Esophagus (tissue), 2 donors: Measurements from ENCODE around the gene WDR62. TPM values are rescaled to one million over a fixed set of nuclear protein-coding genes. Genes with fewer than 3 reads are reported as not detected.
A peak's percentile ranks its signal among the peaks of the same experiment; 100 is the strongest.

ENCODE experiments used
- H3K27ac ChIP-seq, 2 donors: one replicate each; pipeline ENCODE4 v1.5.1; 2013; ENCODE audit warnings: low read depth in 2 of 2, mild to moderate bottlenecking in 2 of 2, inconsistent platforms in 1 of 2, low read length in 1 of 2, moderate library complexity in 1 of 2
- H3K27me3 ChIP-seq, 2 donors: one replicate each; pipeline ENCODE4 v1.6.1; 2013; ENCODE audit warnings: low read length in 2 of 2, control low read depth in 1 of 2, mild to moderate bottlenecking in 1 of 2; ENCODE audit not compliant: insufficient read depth in 2 of 2, control insufficient read depth in 1 of 2
- H3K36me3 ChIP-seq, 2 donors: one replicate each; pipeline ENCODE4 v1.6.1; 2013; ENCODE audit warnings: low read length in 1 of 2; ENCODE audit not compliant: control insufficient read depth in 2 of 2, insufficient read depth in 2 of 2
- H3K4me1 ChIP-seq, 2 donors: one replicate each; pipeline ENCODE4 v1.6.1; 2013; ENCODE audit warnings: low read length in 1 of 2; ENCODE audit not compliant: control insufficient read depth in 2 of 2, insufficient read depth in 2 of 2
- H3K4me3 ChIP-seq, 2 donors: one replicate each; pipeline ENCODE4 v1.5.1; 2013; ENCODE audit warnings: low read length in 2 of 2, mild to moderate bottlenecking in 2 of 2, low read depth in 1 of 2, moderate library complexity in 1 of 2
- H3K9me3 ChIP-seq, 2 donors: one replicate each; pipeline ENCODE4 v1.6.1; 2013; ENCODE audit warnings: mild to moderate bottlenecking in 2 of 2, low read depth in 1 of 2, low read length in 1 of 2, moderate library complexity in 1 of 2; ENCODE audit not compliant: control insufficient read depth in 2 of 2, insufficient read depth in 1 of 2
- WGBS, 2 donors: extraction: QIAGEN DNeasy Blood & Tissue Kit; methylation state at CpG; one replicate each; pipeline ENCODE4 v1.1.7; 2013; 5-methylcytosine and 5-hydroxymethylcytosine counted together
- polyA plus RNA-seq, 2 donors: library from polyadenylated mRNA; stranded (reverse); fragments of 200-250 nt; gene quantifications; one replicate each; pipeline ENCODE4 v1.2.3, GENCODE V29; 2013
- donor health status: healthy with polysubstance abuse.
- donor health status: Bipolar disorder and iron deficiency.

The WDR62 gene
- polyA plus RNA-seq, 2 donors: 2.1 to 2.7 TPM

DNA sequence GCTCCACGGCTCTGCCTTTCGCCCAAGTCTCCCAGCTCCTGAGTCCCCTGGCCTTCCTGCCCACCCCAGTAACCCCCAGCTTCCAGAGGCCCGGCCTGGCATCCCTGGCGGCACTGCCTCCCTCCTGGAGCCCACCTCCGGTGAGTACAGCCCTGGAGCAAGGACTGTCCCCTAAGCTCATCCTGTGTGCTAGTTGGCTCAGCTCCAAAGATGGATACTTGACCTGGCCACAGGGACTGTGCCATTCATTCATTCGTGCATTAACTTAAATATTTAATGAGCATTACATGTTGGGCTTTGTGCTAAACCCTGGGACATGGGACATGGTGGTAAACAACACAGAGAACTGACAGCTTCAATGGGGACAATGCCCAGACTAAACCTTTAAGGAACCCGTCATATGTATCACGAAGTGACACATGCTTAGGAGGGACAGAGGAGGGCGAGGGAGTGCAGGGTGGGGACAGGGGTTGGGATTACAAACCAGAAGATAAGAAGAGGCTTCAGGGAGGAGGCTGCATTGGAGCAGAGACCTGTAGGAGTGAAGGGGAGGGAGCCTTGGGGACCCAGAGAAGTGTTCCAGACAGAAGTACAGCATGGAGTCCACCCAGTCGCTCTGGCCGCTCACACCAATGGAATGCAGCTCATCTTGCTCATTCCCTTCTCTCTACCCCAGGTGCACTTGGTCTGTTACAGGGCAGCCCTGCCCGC, 49.3 kb downstream of the WDR62 start:
- WGBS, 2 donors: 85 to 88% methylated on average over 12 of the region's 12 CpGs
- Histone ChIP-seq H3K9me3 (peaks cover 0 to 2% of the 10 kb centered on the region in 2 donors), H3K27me3 (no peaks in the 10 kb centered on the region), H3K4me3 (no peak overlapping the region), H3K36me3 (peaks cover 0 to 4% of the 10 kb centered on the region in 2 donors), H3K4me1 (peaks cover 7 to 22% of the 10 kb centered on the region in 2 donors), H3K27ac (peak overlapping the region in 1 of 2 donors; percentile 5)

- Histone ChIP-seq H3K9me3 (peaks cover 0 to 2% of the 10 kb centered on the region in 2 donors), H3K36me3 (peaks cover 0 to 11% of the 10 kb centered on the region in 2 donors), H3K4me3 (no peak overlapping the region), H3K4me1 (peaks cover 3 to 12% of the 10 kb centered on the region in 2 donors), H3K27me3 (no peaks in the 10 kb centered on the region), H3K27ac (no peak overlapping the region)
- WGBS, 2 donors: 92 to 93% methylated on average over 6 of the region's 6 CpGs
Measured at GRCh38 chr19:36106441-36106840, 51.7 kb downstream of the WDR62 start.

DNA sequence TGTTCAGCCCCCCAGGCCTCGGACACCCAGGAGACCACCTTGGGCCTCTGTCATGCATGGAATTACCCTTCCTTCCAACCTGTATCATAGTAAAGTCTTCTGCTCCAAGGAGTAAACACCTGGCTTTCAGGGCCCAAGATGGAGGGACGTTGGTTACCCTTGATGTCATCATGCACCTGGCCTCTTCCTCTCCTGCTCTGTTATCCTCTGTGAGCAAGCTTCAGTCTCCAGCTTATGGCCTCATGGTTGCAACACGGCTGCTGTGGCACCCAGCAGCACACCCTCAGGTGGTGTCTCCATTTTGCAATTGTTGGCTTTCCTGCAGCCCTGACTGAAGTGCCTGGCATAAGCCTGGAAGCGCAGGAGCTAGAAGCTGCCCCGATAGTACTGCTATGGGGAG, 52.3 kb downstream of the WDR62 start:
- H3K4me3 ChIP-seq: no peak overlapping the region
- peaks cover 0 to 2% of the 10 kb centered on the region in 2 donors for H3K9me3 ChIP-seq
- peaks cover 3 to 8% of the 10 kb centered on the region in 2 donors for H3K4me1 ChIP-seq
- no peak overlapping the region for H3K27ac ChIP-seq
- H3K27me3 ChIP-seq: no peaks in the 10 kb centered on the region
- H3K36me3 ChIP-seq: peaks cover 0 to 12% of the 10 kb centered on the region in 2 donors
- WGBS, 2 donors: 93% methylated on average over 5 of the region's 5 CpGs

GRCh38 chr19:36108684-36109083, 54.0 kb downstream of the WDR62 start:
- no peak overlapping the region for H3K27ac ChIP-seq
- H3K9me3 ChIP-seq: peaks cover 0 to 2% of the 10 kb centered on the region in 2 donors
- 95 to 96% methylated on average over 3 of the region's 3 CpGs for WGBS, 2 donors
- no peaks in the 10 kb centered on the region for H3K27me3 ChIP-seq
- H3K4me1 ChIP-seq: peaks cover 3 to 13% of the 10 kb centered on the region in 2 donors
- H3K36me3 ChIP-seq: peaks cover 0 to 18% of the 10 kb centered on the region in 2 donors
- no peak overlapping the region for H3K4me3 ChIP-seq

DNA sequence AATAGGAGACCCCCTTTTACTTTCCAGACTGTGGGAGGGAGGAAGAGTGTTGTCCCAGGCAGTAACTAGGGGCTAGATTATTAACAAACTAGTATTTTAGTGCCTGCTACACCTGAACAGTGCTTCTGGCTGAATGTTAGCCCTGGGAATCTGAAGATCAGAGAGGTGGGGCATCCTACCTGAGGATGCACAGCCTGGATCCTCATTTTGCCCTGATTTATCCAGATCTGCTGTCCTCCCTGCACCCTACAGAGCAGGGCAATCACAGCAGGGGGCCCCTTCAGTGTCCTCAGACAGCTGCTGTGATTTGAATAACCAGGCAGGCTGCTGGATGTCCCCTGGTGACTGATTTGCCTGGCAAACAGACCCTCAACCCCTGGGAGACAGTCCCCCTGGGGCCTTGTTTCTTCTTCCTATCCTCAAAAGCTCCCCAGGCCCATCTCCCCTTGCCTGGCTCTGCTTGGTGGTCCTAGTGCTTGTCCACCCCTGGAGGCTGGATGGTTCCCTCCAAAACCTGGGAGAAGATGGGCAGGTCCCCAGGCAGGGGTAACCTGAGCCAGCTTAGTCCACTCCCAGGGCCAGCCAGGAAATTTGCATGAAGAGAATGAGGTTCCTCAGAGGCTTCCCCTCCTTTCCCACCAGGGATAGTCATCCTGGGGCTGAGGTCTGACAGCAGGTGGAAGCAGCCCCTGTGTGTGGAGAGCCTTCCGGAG, 55.9 kb downstream of the WDR62 start, which contains the start of gene OVOL3:
Gene OVOL3, plus strand, starts transcription at position 657 of the 713 bp plus-strand sequence. CDS start 60 bp downstream, outside the sequence.
- 56 to 92% methylated on average over 1 of the region's 1 CpG for WGBS, 2 donors
- Histone ChIP-seq H3K4me3 (no peak within 1 kb of the TSS), H3K27me3 (no peaks in the 10 kb centered on the region), H3K27ac (no peak within 1 kb of the TSS), H3K36me3 (peaks cover 0 to 14% of the 10 kb centered on the region in 2 donors), H3K9me3 (no peaks in the 10 kb centered on the region), H3K4me1 (peaks cover 0 to 11% of the 10 kb centered on the region in 2 donors)

DNA sequence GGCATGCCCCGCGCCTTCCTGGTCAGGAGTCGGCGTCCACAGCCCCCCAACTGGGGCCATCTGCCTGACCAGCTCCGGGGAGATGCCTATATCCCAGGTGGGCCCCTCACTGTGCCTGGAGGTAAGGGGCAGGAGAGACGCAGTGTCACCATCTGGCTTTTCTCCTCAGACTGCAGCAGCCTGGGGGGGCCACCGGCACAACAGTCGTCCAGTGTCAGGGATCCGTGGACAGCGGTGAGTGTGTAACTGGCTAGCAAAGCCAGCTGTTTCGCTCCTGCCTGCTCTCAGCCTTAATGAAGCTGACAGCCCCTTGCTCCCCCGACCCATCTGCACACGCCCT, 56.5 kb downstream of the WDR62 start:
- Histone ChIP-seq H3K27ac (no peak overlapping the region), H3K36me3 (peaks cover 0 to 14% of the 10 kb centered on the region in 2 donors), H3K27me3 (no peaks in the 10 kb centered on the region), H3K4me3 (no peak overlapping the region), H3K4me1 (peaks cover 0 to 15% of the 10 kb centered on the region in 2 donors), H3K9me3 (no peaks in the 10 kb centered on the region)
- WGBS, 2 donors: 81 to 83% methylated on average over 13 of the region's 13 CpGs

GRCh38 chr19:36112678-36113077, 58.0 kb downstream of the WDR62 start:
- Histone ChIP-seq H3K4me3 (no peak overlapping the region), H3K27me3 (no peaks in the 10 kb centered on the region), H3K27ac (no peak overlapping the region), H3K9me3 (no peaks in the 10 kb centered on the region), H3K4me1 (peaks cover 0 to 18% of the 10 kb centered on the region in 2 donors), H3K36me3 (peaks cover 0 to 16% of the 10 kb centered on the region in 2 donors)
- 95 to 99% methylated on average over 10 of the region's 10 CpGs for WGBS, 2 donors

DNA sequence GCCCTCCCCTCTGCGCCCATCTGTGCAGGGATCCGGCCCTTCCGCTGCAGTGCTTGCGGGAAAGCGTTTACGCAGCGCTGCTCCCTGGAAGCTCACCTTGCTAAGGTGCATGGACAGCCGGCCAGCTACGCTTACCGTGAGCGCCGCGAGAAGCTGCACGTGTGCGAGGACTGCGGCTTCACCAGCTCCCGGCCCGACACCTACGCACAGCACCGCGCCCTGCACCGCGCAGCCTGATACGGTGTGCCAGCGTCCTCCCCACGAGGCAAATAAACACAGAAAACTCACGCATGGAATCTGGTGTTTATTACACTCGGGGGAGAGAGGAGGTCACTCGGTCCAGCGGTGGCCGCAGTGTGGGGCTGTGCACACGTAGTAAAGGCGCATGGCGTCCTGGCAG, 58.7 kb downstream of the WDR62 start:
- H3K27ac ChIP-seq: no peak overlapping the region
- H3K36me3 ChIP-seq: peaks cover 3 to 16% of the 10 kb centered on the region in 2 donors
- peak overlapping the region; percentile 75 to 79 for H3K4me3 ChIP-seq

DNA sequence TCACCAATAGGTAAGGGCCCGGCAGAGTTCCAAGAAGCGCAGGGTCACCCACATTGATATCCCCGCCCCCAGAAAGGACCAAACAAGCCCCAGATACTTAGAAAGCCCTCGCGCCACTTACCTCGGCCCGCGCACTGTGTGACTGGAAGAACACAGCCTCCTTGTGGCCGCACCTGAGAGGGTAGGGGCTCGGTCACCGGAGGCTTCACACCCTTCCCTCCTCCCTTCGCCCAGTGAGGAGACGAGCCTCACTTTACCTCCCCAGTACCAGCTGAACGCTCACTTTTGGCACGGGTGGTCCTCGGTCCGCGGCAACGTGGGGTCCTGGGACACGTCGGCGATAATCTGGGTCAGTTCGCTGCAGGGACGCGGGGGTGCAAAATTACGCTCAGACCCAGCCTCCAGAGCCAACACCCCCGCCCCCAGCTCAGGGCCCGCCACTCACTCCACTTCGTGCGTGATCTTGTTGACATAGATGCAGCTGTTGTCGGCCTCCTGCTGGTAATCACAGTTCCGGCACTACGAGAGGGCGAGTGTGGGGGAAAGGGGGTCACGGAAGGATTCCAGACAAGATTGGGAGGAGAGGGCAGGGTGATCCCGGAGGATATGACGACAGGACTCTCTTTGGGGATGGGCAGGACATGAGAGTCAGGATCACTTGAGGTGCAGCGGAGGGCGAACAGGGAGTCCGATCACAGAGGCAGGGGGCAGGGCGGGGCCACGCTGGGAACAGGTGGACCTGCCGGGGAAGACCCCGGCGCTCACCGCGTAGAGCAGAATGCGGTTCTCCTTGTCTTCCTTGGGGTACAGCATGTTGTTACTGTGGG, 59.4 kb downstream of the WDR62 start:
- peaks cover 3 to 20% of the 10 kb centered on the region in 2 donors for H3K36me3 ChIP-seq
- H3K9me3 ChIP-seq: no peaks in the 10 kb centered on the region
- WGBS, 2 donors: 3 to 7% methylated on average over 47 to 48 of the region's 48 CpGs
- H3K4me1 ChIP-seq: peaks cover 0 to 18% of the 10 kb centered on the region in 2 donors
- H3K27me3 ChIP-seq: no peaks in the 10 kb centered on the region
- peak overlapping the region; percentile 94 to 97 for H3K27ac ChIP-seq
- peak overlapping the region; percentile 75 to 79 for H3K4me3 ChIP-seq

More for the DNA sequence above, 58.7 kb downstream of the WDR62 start:
- H3K9me3 ChIP-seq: no peaks in the 10 kb centered on the region
- 87 to 91% methylated on average over 34 of the region's 34 CpGs for WGBS, 2 donors
- peaks cover 0 to 18% of the 10 kb centered on the region in 2 donors for H3K4me1 ChIP-seq
- no peaks in the 10 kb centered on the region for H3K27me3 ChIP-seq
